Neural progenitor cell (in vitro differentiated cells): ENCODE measurements around the gene SARM1. TPM values are rescaled to one million over a fixed set of nuclear protein-coding genes. Genes with fewer than 3 reads are reported as not detected.

Experiments
- DNase-seq: peaks from one replicate; pipeline ENCODE4 v3.0.0-alpha.2; 2016; ENCODE audit warnings: low spot score
- H2AFZ ChIP-seq: fragments of 200-600 bp; sonication (generic); replicated peaks from 2 replicates; pipeline ENCODE4 v1.6.1; 2016; ENCODE audit warnings: antibody characterized with exemption
- H3F3A ChIP-seq: fragments of 200-600 bp; sonication (generic); 2 replicates; pipeline ENCODE4 v1.6.1; 2016; ENCODE audit warnings: antibody characterized with exemption, low read depth
- H3K27ac ChIP-seq: fragments of 200-600 bp; sonication (generic); 2 replicates; pipeline ENCODE4 v1.5.1; 2016; ENCODE audit warnings: mild to moderate bottlenecking
- H3K27me3 ChIP-seq: fragments of 200-600 bp; sonication (generic); 2 replicates; pipeline ENCODE4 v1.6.1; 2016; ENCODE audit warnings: mild to moderate bottlenecking, moderate library complexity
- H3K36me3 ChIP-seq: fragments of 200-600 bp; sonication (generic); 2 replicates; pipeline ENCODE4 v1.5.1; 2016
- H3K4me1 ChIP-seq: fragments of 200-600 bp; sonication (generic); 2 replicates; pipeline ENCODE4 v1.6.1; 2016; ENCODE audit warnings: mixed run types
- H3K4me2 ChIP-seq: fragments of 200-600 bp; sonication (generic); 2 replicates; pipeline ENCODE4 v1.6.1; 2016
- H3K4me3 ChIP-seq: fragments of 200-600 bp; sonication (generic); 2 replicates; pipeline ENCODE4 v1.5.1; 2016
- H3K79me2 ChIP-seq: fragments of 200-600 bp; sonication (generic); 2 replicates; pipeline ENCODE4 v1.6.1; 2016; ENCODE audit warnings: low read depth
- H3K9ac ChIP-seq: fragments of 200-600 bp; sonication (generic); 2 replicates; pipeline ENCODE4 v1.6.1; 2016
- H3K9me3 ChIP-seq: fragments of 200-600 bp; sonication (generic); 2 replicates; pipeline ENCODE4 v1.5.1; 2016; ENCODE audit warnings: low read depth
- H4K20me1 ChIP-seq: fragments of 200-600 bp; sonication (generic); 2 replicates; pipeline ENCODE4 v1.6.1; 2016; ENCODE audit warnings: low read depth
- H3K27ac Mint-ChIP-seq: 3 replicates; pipeline ENCODE4 v1.8.0; 2021; ENCODE audit warnings: mixed read lengths
- H3K27me3 Mint-ChIP-seq: 2 replicates; pipeline ENCODE4 v1.8.0; 2022; ENCODE audit warnings: low read depth, mild to moderate bottlenecking, inconsistent platforms, moderate library complexity, mixed read lengths; ENCODE audit not compliant: insufficient read depth
- H3K36me3 Mint-ChIP-seq: 3 replicates; pipeline ENCODE4 v1.8.0; 2021; ENCODE audit warnings: mixed read lengths
- H3K4me1 Mint-ChIP-seq: 3 replicates; pipeline ENCODE4 v1.8.0; 2021; ENCODE audit warnings: mixed read lengths
- H3K4me3 Mint-ChIP-seq: 3 replicates; pipeline ENCODE4 v1.8.0; 2021; ENCODE audit warnings: mild to moderate bottlenecking, moderate library complexity, mixed read lengths
- H3K9me3 Mint-ChIP-seq: 3 replicates; pipeline ENCODE4 v1.8.0; 2020; ENCODE audit warnings: mixed read lengths
- EZH2 ChIP-seq: fragments of 200-600 bp; sonication (generic); IDR thresholded peaks from 2 replicates; pipeline ENCODE4 v1.6.1; 2017; ENCODE audit warnings: antibody characterized with exemption, mild to moderate bottlenecking, moderate library complexity
- EZH2phosphoT487 ChIP-seq: fragments of 200-600 bp; sonication (generic); IDR thresholded peaks from 2 replicates; pipeline ENCODE4 v1.6.1; 2017; ENCODE audit warnings: antibody characterized with exemption
- total RNA-seq: library from RNA; depleted of rRNA; stranded (reverse); fragments of >200 nt; gene quantifications from 2 replicates; pipeline ENCODE4 v1.2.3, GENCODE V29; 2015; ENCODE audit warnings: low replicate concordance
- TF ChIP-seq, protein P1 (sequence below): fragments of 200-600 bp; sonication (generic); IDR thresholded peaks from 2 replicates; pipeline ENCODE4 v1.5.1; 2017; ENCODE audit warnings: antibody characterized with exemption, mild to moderate bottlenecking

The SARM1 gene
- total RNA-seq, 1 donor from 2014 or later: 3.1 TPM

DNA sequence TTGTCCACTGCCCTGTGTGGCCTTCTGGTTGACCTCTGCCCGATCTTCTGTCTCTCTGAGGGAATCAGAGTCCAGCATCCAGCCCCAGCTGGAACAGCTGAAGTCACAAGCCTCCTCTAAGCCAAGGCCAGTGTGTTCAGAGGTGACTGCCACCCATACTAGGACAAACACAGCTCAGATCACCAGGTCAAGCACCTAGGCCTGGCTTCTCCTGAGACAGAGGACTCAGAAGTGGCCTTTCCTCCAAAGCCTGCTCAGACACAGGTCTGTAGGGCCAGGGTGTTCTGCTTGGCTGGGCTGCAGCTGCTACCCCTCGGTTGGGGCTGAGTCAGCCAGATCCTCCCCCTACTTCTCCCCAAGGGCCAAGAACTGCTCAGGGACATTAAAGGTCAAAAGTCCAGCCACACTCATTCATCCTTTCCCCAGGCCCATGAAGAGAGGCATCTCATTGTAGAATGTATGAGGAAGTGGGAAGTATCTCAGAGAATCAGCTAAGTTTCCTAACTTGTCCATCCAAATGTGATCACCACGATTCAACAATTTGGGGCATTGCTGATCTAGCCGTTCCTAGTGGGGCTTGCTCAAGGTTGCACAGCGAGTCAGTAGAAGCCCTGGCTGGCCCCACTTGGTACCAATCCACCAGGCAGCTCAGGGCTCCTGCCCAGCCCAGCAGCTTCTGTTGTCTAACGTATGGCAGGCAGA, 26.9 kb downstream of the SARM1 start:
- Mint-ChIP-seq H3K9me3 (no peaks in the 10 kb centered on the region), H3K4me1 (peaks cover 13% of the 10 kb centered on the region), H3K36me3 (peaks cover 14% of the 10 kb centered on the region), H3K27me3 (peaks cover 12% of the 10 kb centered on the region), H3K27ac (peak overlapping the region; percentile 64), H3K4me3 (peak overlapping the region; percentile 54)
- Histone ChIP-seq H2AFZ (no peak overlapping the region), H3K4me2 (no peak overlapping the region), H3F3A (no peaks in the 10 kb centered on the region), H3K79me2 (no peaks in the 10 kb centered on the region), H3K36me3 (no peaks in the 10 kb centered on the region), H4K20me1 (no peaks in the 10 kb centered on the region), H3K4me3 (no peak overlapping the region), H3K27ac (no peak overlapping the region), H3K9ac (no peak overlapping the region), H3K4me1 (no peaks in the 10 kb centered on the region), H3K9me3 (no peaks in the 10 kb centered on the region), H3K27me3 (peaks cover 33% of the 10 kb centered on the region)
- no peak for TF ChIP-seq EZH2
- no peak for TF ChIP-seq EZH2phosphoT487
- TF ChIP-seq, protein P1, sequence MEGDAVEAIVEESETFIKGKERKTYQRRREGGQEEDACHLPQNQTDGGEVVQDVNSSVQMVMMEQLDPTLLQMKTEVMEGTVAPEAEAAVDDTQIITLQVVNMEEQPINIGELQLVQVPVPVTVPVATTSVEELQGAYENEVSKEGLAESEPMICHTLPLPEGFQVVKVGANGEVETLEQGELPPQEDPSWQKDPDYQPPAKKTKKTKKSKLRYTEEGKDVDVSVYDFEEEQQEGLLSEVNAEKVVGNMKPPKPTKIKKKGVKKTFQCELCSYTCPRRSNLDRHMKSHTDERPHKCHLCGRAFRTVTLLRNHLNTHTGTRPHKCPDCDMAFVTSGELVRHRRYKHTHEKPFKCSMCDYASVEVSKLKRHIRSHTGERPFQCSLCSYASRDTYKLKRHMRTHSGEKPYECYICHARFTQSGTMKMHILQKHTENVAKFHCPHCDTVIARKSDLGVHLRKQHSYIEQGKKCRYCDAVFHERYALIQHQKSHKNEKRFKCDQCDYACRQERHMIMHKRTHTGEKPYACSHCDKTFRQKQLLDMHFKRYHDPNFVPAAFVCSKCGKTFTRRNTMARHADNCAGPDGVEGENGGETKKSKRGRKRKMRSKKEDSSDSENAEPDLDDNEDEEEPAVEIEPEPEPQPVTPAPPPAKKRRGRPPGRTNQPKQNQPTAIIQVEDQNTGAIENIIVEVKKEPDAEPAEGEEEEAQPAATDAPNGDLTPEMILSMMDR: no peak
- no peak for DNase-seq

DNA sequence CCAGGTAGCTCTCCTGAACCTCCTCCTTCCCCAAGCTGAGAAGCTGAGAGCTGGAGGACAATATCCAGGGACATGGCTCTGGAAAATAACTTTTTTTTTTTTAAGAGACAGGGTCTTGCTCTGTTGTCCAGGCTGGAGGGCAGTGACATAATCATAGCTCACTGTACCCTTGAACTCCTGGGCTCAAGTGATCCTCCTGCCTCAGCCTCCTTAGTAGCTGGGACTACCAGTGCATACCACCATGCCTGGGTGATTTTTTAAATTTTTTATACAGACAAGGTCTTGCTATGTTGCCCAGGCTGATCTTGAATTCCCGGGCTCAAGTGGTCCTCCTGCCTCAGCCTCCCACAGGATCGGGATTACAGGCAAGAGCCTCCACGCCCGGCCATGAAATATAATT, 28.3 kb downstream of the SARM1 start:
- H3K9me3 Mint-ChIP-seq: no peaks in the 10 kb centered on the region
- Histone ChIP-seq H2AFZ (no peak overlapping the region), H3K4me1 (peaks cover under 1% of the 10 kb centered on the region), H3K27me3 (peaks cover 47% of the 10 kb centered on the region), H3K27ac (no peak overlapping the region), H3K9ac (no peak overlapping the region), H3K79me2 (no peaks in the 10 kb centered on the region), H3K9me3 (no peaks in the 10 kb centered on the region), H3K4me2 (no peak overlapping the region), H3K36me3 (no peaks in the 10 kb centered on the region), H3K4me3 (no peak overlapping the region), H3F3A (no peaks in the 10 kb centered on the region), H4K20me1 (no peaks in the 10 kb centered on the region)
- peaks cover 15% of the 10 kb centered on the region for H3K27me3 Mint-ChIP-seq
- H3K36me3 Mint-ChIP-seq: peaks cover 9% of the 10 kb centered on the region
- H3K4me3 Mint-ChIP-seq: no peak overlapping the region
- H3K4me1 Mint-ChIP-seq: peaks cover 18% of the 10 kb centered on the region
- DNase-seq: no peak
- TF ChIP-seq EZH2phosphoT487: no peak
- TF ChIP-seq EZH2: no peak
- TF ChIP-seq, protein P1: no peak
- no peak overlapping the region for H3K27ac Mint-ChIP-seq

DNA sequence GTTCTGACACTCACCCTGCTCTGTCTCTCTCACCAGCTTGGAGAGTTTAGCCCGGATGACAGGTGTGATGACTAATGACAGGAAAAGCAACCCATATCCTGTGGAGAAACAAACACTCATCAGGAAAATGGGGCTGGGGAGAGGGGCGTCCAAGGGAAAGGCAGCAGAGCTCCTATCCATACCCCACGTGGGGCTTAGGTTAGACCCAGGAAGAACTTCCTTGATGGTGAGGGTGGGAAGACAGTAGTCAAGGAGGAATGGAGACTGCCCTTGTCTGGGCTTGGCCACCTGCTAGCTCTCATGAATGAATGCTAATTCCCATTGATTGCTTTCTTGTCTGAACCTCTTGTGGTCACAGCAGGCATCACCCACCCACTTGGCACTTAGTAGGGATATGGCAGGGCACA, 30.7 kb downstream of the SARM1 start:
- Histone ChIP-seq H3K27me3 (peaks cover 71% of the 10 kb centered on the region), H3K79me2 (no peaks in the 10 kb centered on the region), H4K20me1 (no peaks in the 10 kb centered on the region), H2AFZ (no peak overlapping the region), H3K27ac (no peak overlapping the region), H3K36me3 (no peaks in the 10 kb centered on the region), H3F3A (peaks cover 10% of the 10 kb centered on the region), H3K9ac (no peak overlapping the region), H3K9me3 (no peaks in the 10 kb centered on the region), H3K4me2 (no peak overlapping the region), H3K4me3 (no peak overlapping the region), H3K4me1 (peaks cover 8% of the 10 kb centered on the region)
- Mint-ChIP-seq H3K36me3 (peaks cover 9% of the 10 kb centered on the region), H3K27ac (no peak overlapping the region), H3K9me3 (no peaks in the 10 kb centered on the region), H3K4me3 (no peak overlapping the region), H3K27me3 (peaks cover 20% of the 10 kb centered on the region), H3K4me1 (peaks cover 22% of the 10 kb centered on the region)
- TF ChIP-seq EZH2 (no peak), EZH2phosphoT487 (no peak)
- TF ChIP-seq, protein P1: no peak
- DNase-seq: no peak
